HG03439 (cell line): ENCODE measurements around the gene TMEM43.

Experiments
- ATAC-seq: cut with Tn5 transposase; IDR thresholded peaks from one replicate; pipeline ENCODE4 v1.9.1; 2021; ENCODE audit warnings: mild to moderate bottlenecking, moderate library complexity; ENCODE audit not compliant: unreplicated experiment

TMEM43 gene

GRCh38 chr3:14148041-14148985 is 23.5 kb downstream of the TMEM43 start:
- no peak for ATAC-seq

- ATAC-seq = no peak
Observed at GRCh38 chr3:14150078-14150477, 25.2 kb downstream of the TMEM43 start.

GRCh38 chr3:14150491-14151230 is 25.8 kb downstream of the TMEM43 start:
- ATAC-seq = no peak

- ATAC-seq = no peak
Observed at GRCh38 chr3:14151471-14152083, 26.7 kb downstream of the TMEM43 start.

- no peak for ATAC-seq
Observed at GRCh38 chr3:14152233-14152962, 27.5 kb downstream of the TMEM43 start.

- ATAC-seq = no peak
Observed at GRCh38 chr3:14152963-14153355, 28.1 kb downstream of the TMEM43 start.

GRCh38 chr3:14153663-14154062 is 28.8 kb downstream of the TMEM43 start:
- ATAC-seq = no peak

GRCh38 chr3:14154276-14154675 is 29.4 kb downstream of the TMEM43 start:
- no peak for ATAC-seq

GRCh38 chr3:14154895-14155440 is 30.1 kb downstream of the TMEM43 start:
- ATAC-seq = no peak

GRCh38 chr3:14156201-14156600 is 31.3 kb downstream of the TMEM43 start:
- no peak for ATAC-seq

GRCh38 chr3:14156843-14157561 is 32.1 kb downstream of the TMEM43 start:
- no peak for ATAC-seq

- ATAC-seq = no peak
Observed at GRCh38 chr3:14157951-14158350, 33.1 kb downstream of the TMEM43 start.

- ATAC-seq = no peak
Observed at GRCh38 chr3:14158370-14158769, 33.5 kb downstream of the TMEM43 start.

GRCh38 chr3:14159426-14159825 is 34.6 kb downstream of the TMEM43 start:
- no peak for ATAC-seq

- no peak for ATAC-seq
Observed at GRCh38 chr3:14161282-14161681, 36.4 kb downstream of the TMEM43 start.

GRCh38 chr3:14162178-14162577 is 37.3 kb downstream of the TMEM43 start:
- ATAC-seq = no peak

- ATAC-seq = no peak
Observed at GRCh38 chr3:14166877-14167603, 42.2 kb downstream of the TMEM43 start.

GRCh38 chr3:14169435-14169834 is 44.6 kb downstream of the TMEM43 start:
- no peak for ATAC-seq

GRCh38 chr3:14169871-14170270 is 45.0 kb downstream of the TMEM43 start:
- ATAC-seq = no peak
